ENCODE results near the gene CLASP1.
"Not testable (repeated sequence)": the region's sequence is repeated elsewhere in the genome, so short reads cannot be mapped to it uniquely, and the experiment has no call there.

Gene CLASP1

GRCh38 chr2:121677855-121678254, 28.6 kb upstream of the CLASP1 start:
- no peaks in the 10 kb centered on the region for H3K79me2 ChIP-seq (ENCODE audit: insufficient read depth, low read depth)
- no peaks in the 10 kb centered on the region for H4K20me1 ChIP-seq (ENCODE audit: insufficient read depth)
- H3K4me1 ChIP-seq (ENCODE audit: low read depth, poor library complexity, severe bottlenecking), result no peaks in the 10 kb centered on the region
- TF ChIP-seq CTCF (conservative IDR thresholded peaks at IDR 0.05; ENCODE audit: low read depth, low read length), result no peak
- no peak overlapping the region for H3K27ac ChIP-seq
- no peak overlapping the region for H3K4me2 ChIP-seq
- H2AFZ ChIP-seq (ENCODE audit: low read depth), result no peak overlapping the region
- H3K27me3 ChIP-seq (ENCODE audit: insufficient read depth, low read depth), result no peaks in the 10 kb centered on the region
- H3K9ac ChIP-seq, result no peak overlapping the region
- H3K36me3 ChIP-seq (ENCODE audit: insufficient read depth), result no peaks in the 10 kb centered on the region
- no peak overlapping the region for H3K4me3 ChIP-seq (IDR thresholded peaks at IDR 0.05; ENCODE audit: insufficient read depth, low read depth, low read length)

- H3K79me2 ChIP-seq (ENCODE audit: insufficient read depth, low read depth); H3K4me2 ChIP-seq; H2AFZ ChIP-seq (ENCODE audit: low read depth); H3K27ac ChIP-seq; H4K20me1 ChIP-seq (ENCODE audit: insufficient read depth); H3K4me3 ChIP-seq (IDR thresholded peaks at IDR 0.05; ENCODE audit: insufficient read depth, low read depth, low read length); H3K9ac ChIP-seq; H3K4me1 ChIP-seq (ENCODE audit: low read depth, poor library complexity, severe bottlenecking); H3K27me3 ChIP-seq (ENCODE audit: insufficient read depth, low read depth); H3K36me3 ChIP-seq (ENCODE audit: insufficient read depth): not testable (repeated sequence)
Measured at GRCh38 chr2:121671621-121672020, 22.4 kb upstream of the CLASP1 start.

- Histone ChIP-seq H2AFZ (ENCODE audit: low read depth) (no peak overlapping the region), H3K9ac (no peak overlapping the region), H3K27me3 (ENCODE audit: insufficient read depth, low read depth) (no peaks in the 10 kb centered on the region), H3K4me1 (ENCODE audit: low read depth, poor library complexity, severe bottlenecking) (no peaks in the 10 kb centered on the region), H4K20me1 (ENCODE audit: insufficient read depth) (no peaks in the 10 kb centered on the region), H3K36me3 (ENCODE audit: insufficient read depth) (no peaks in the 10 kb centered on the region), H3K79me2 (ENCODE audit: insufficient read depth, low read depth) (no peaks in the 10 kb centered on the region), H3K27ac (no peak overlapping the region), H3K4me3 (IDR thresholded peaks at IDR 0.05; ENCODE audit: insufficient read depth, low read depth, low read length) (no peak overlapping the region), H3K4me2 (no peak overlapping the region)
- no peak for TF ChIP-seq CTCF (conservative IDR thresholded peaks at IDR 0.05; ENCODE audit: low read depth, low read length)
Measured at GRCh38 chr2:121670181-121670580, 20.9 kb upstream of the CLASP1 start.

- Histone ChIP-seq H3K4me2 (no peak overlapping the region), H3K4me3 (IDR thresholded peaks at IDR 0.05; ENCODE audit: insufficient read depth, low read depth, low read length) (no peak overlapping the region), H3K27ac (no peak overlapping the region), H3K27me3 (ENCODE audit: insufficient read depth, low read depth) (no peaks in the 10 kb centered on the region), H3K79me2 (ENCODE audit: insufficient read depth, low read depth) (no peaks in the 10 kb centered on the region), H4K20me1 (ENCODE audit: insufficient read depth) (no peaks in the 10 kb centered on the region), H3K36me3 (ENCODE audit: insufficient read depth) (no peaks in the 10 kb centered on the region), H3K9ac (no peak overlapping the region), H2AFZ (ENCODE audit: low read depth) (no peak overlapping the region), H3K4me1 (ENCODE audit: low read depth, poor library complexity, severe bottlenecking) (no peaks in the 10 kb centered on the region)
- TF ChIP-seq CTCF (conservative IDR thresholded peaks at IDR 0.05; ENCODE audit: low read depth, low read length), result no peak
Measured at GRCh38 chr2:121667618-121668017, 18.4 kb upstream of the CLASP1 start.

- H4K20me1 ChIP-seq (ENCODE audit: insufficient read depth), result no peaks in the 10 kb centered on the region
- no peaks in the 10 kb centered on the region for H3K79me2 ChIP-seq (ENCODE audit: insufficient read depth, low read depth)
- no peaks in the 10 kb centered on the region for H3K36me3 ChIP-seq (ENCODE audit: insufficient read depth)
- no peak overlapping the region for H2AFZ ChIP-seq (ENCODE audit: low read depth)
- H3K27ac ChIP-seq, result no peak overlapping the region
- H3K9ac ChIP-seq, result no peak overlapping the region
- H3K27me3 ChIP-seq (ENCODE audit: insufficient read depth, low read depth), result no peaks in the 10 kb centered on the region
- no peaks in the 10 kb centered on the region for H3K4me1 ChIP-seq (ENCODE audit: low read depth, poor library complexity, severe bottlenecking)
- H3K4me2 ChIP-seq, result no peak overlapping the region
- no peak for TF ChIP-seq CTCF (conservative IDR thresholded peaks at IDR 0.05; ENCODE audit: low read depth, low read length)
- no peak overlapping the region for H3K4me3 ChIP-seq (IDR thresholded peaks at IDR 0.05; ENCODE audit: insufficient read depth, low read depth, low read length)
Measured at GRCh38 chr2:121666042-121666441, 16.8 kb upstream of the CLASP1 start.

All from KMS-11 (cell line).